NB4 (cell line): ENCODE data around the gene PHAF1.
A peak's percentile ranks its signal among the peaks of the same experiment; 100 is the strongest.

Experiments used
- DNase-seq: peaks from one replicate; pipeline ENCODE4 v3.0.0; 2010; ENCODE audit warnings: low read depth
- H3K4me3 ChIP-seq: one replicate; pipeline ENCODE4 v1.5.1; 2011; ENCODE audit warnings: mild to moderate bottlenecking, low read depth, low read length, moderate library complexity
- CTCF ChIP-seq: IDR thresholded peaks from one replicate; pipeline ENCODE4 v1.5.1; 2012; ENCODE audit warnings: low read depth, low read length
- MAX ChIP-seq: IDR thresholded peaks from 2 replicates; pipeline ENCODE4 v1.6.1; 2011; ENCODE audit warnings: low read depth, low read length
- MYC ChIP-seq: IDR thresholded peaks from 2 replicates; pipeline ENCODE4 v1.6.1; 2011; ENCODE audit warnings: low read depth, low read length
- POLR2A ChIP-seq: IDR thresholded peaks from 2 replicates; pipeline ENCODE4 v1.6.1; 2011; ENCODE audit warnings: mild to moderate bottlenecking; ENCODE audit not compliant: insufficient read length; ENCODE audit errors: extremely low read depth

Gene PHAF1

GRCh38 chr16:67166598-67167168 lies 56.9 kb downstream of the PHAF1 start:
- DNase-seq = no peak
- no peak for TF ChIP-seq MAX
- no peak for TF ChIP-seq CTCF
- no peak for TF ChIP-seq MYC
- no peak for TF ChIP-seq POLR2A
- no peak overlapping the region for H3K4me3 ChIP-seq

- no peak for DNase-seq
- no peak for TF ChIP-seq MAX
- TF ChIP-seq CTCF = no peak
- TF ChIP-seq MYC = no peak
- no peak for TF ChIP-seq POLR2A
- no peak overlapping the region for H3K4me3 ChIP-seq
Observed at GRCh38 chr16:67167588-67167987, 57.8 kb downstream of the PHAF1 start.

GRCh38 chr16:67169011-67169451 lies 59.3 kb downstream of the PHAF1 start:
- no peak overlapping the region for H3K4me3 ChIP-seq
- no peak for DNase-seq
- TF ChIP-seq MYC = no peak
- TF ChIP-seq CTCF = no peak
- TF ChIP-seq POLR2A = no peak
- TF ChIP-seq MAX = no peak

GRCh38 chr16:67169642-67170167 lies 60.0 kb downstream of the PHAF1 start:
- peak overlapping the region; percentile 28 for H3K4me3 ChIP-seq
- TF ChIP-seq POLR2A (no peak), CTCF (peak; percentile 88)
- peak; percentile 60 for DNase-seq

- H3K4me3 ChIP-seq = peak within 1 kb of the TSS; percentile 28
- peak; percentile 71 for DNase-seq
- TF ChIP-seq MAX (no peak), POLR2A (peak; percentile 22)
Observed at GRCh38 chr16:67170168-67170948, 60.6 kb downstream of the PHAF1 start, which contains the start of gene NOL3. TSS of gene NOL3 (plus strand) at chr16:67170538.

- no peak overlapping the region for H3K4me3 ChIP-seq
- DNase-seq = no peak
- TF ChIP-seq MAX = no peak
- no peak for TF ChIP-seq CTCF
- TF ChIP-seq MYC = no peak
- TF ChIP-seq POLR2A = no peak
Observed at GRCh38 chr16:67170949-67171649, 61.4 kb downstream of the PHAF1 start.
